Measurements from ENCODE around the gene RPS6KA1.
A peak's percentile ranks its signal among the peaks of the same experiment; 100 is the strongest.

Gene RPS6KA1

DNA sequence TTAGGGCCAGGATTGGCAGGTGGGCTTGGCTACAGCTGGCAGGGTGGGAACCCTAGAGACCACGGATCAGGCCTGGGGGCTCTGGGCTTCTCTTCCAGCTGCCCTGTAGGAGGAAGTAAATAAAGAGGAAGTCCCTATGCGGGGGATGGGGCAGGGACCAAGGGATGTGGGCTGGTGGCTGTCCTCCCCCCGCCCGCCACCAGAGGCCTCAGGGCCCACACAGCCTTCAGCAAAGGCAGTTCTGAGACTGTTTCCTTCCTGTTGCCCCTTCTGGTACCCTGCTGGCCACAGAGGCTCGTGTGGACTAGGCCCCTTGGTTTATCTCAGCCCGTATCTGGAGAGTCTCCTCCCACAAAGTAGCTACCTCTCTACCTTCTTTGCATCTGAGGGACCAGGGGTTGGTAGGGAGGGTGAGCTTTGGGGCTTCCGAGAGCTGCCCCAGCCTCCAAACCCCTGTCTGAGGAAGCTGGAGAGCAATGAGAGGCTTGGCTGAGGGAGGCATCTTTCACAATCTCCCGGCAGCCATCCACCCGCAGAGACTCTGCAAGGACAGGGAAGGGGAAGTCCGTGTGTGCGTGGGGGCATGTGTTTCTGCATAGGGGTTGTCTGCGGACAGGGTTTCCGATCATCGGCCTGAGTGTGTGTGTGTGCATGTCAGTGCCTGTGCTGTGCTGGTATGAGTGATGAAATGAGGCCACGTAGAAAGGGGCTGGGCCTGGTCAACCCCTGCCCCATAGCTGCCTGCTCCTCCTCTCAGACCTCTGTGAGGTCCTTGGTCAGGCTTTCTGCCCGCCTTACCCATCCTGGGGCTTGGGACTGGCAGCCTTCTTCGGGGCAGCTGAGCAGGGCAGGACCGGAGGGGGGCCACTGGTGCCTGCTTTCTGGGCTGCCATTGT lies 12.5 kb downstream of the RPS6KA1 start:
- H3K4me3 ChIP-seq (ENCODE audit: extremely low read depth, insufficient read depth, low read length, poor library complexity, severe bottlenecking) = no peak overlapping the region
- H3K9me3 ChIP-seq (ENCODE audit: control insufficient read depth, low read length) = no peaks in the 10 kb centered on the region
- peaks cover 23% of the 10 kb centered on the region for H3K36me3 ChIP-seq (ENCODE audit: control insufficient read depth, insufficient read depth, low read length)
- H3K27ac ChIP-seq (ENCODE audit: low read depth, low read length, severe bottlenecking) = peak overlapping the region; percentile 39
- 66 to 73% methylated on average over 9 to 16 of the region's 18 CpGs for WGBS, 2 experiments (ENCODE audit: insufficient coverage in 2 of 2)
- H3K4me1 ChIP-seq (ENCODE audit: control insufficient read depth, insufficient read depth, low read length, poor library complexity, severe bottlenecking) = peaks cover 41% of the 10 kb centered on the region

DNA sequence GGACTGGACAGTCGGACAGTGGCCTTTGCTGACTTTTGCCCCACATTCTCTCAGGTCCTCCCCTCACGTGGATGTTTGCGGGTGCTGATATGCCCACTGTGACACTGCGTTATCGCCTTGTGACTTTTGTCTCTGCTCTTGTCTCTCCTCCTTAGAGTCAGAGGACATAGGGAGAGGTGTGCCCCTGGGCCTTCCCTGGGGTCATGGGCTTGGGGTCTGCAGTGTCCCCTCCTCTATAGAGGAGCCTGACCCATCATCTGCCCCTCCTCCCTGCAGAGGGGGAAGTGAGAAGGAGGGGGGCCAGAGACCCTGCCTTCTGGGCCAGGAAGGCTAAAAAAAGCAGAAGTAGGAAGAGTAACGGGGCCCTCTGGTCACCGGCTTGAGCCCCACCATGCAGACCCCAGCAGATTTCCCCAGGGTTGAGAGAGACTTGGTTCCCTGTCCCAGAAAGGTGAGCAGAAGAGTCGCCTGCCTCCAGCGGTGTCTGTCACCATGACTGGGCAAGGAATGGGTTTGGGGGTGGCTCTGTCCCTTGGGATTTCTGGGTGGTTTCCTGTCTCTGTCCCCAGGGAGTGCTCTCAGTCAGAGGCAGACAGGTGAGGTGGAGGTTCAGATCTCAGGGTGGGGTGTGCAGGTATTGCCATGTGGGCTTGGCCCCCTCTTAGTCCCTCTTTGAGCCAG lies 13.3 kb downstream of the RPS6KA1 start:
- 92 to 98% methylated on average over 8 to 9 of the region's 9 CpGs for WGBS, 2 experiments (ENCODE audit: insufficient coverage in 2 of 2)
- peaks cover 27% of the 10 kb centered on the region for H3K36me3 ChIP-seq (ENCODE audit: control insufficient read depth, insufficient read depth, low read length)
- H3K4me1 ChIP-seq (ENCODE audit: control insufficient read depth, insufficient read depth, low read length, poor library complexity, severe bottlenecking) = peaks cover 41% of the 10 kb centered on the region
- H3K9me3 ChIP-seq (ENCODE audit: control insufficient read depth, low read length) = no peaks in the 10 kb centered on the region
- H3K4me3 ChIP-seq (ENCODE audit: extremely low read depth, insufficient read depth, low read length, poor library complexity, severe bottlenecking) = no peak overlapping the region
- H3K27ac ChIP-seq (ENCODE audit: low read depth, low read length, severe bottlenecking) = no peak overlapping the region

DNA sequence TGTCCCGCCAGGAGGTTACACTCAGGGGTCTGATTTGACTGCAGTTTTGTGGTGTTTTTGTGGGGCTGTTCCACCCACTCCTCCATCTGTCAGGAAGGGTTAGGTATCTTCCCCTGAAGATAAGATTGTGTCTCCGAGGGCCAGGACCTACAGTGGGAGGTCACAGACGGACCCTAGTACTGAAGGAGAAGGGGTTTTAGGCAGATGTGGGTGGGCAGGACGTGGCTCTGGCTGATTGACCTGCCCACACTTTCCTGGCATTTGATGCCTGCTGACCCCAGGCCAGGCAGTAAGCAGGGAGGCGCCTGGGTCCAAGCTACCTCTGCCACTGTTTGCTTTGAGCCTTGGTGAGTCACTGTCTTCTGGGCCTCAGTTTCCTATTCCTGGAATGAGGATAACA lies 13.9 kb downstream of the RPS6KA1 start:
- Histone ChIP-seq H3K9me3 (ENCODE audit: control insufficient read depth, low read length) (no peaks in the 10 kb centered on the region), H3K4me3 (ENCODE audit: extremely low read depth, insufficient read depth, low read length, poor library complexity, severe bottlenecking) (no peak overlapping the region), H3K27ac (ENCODE audit: low read depth, low read length, severe bottlenecking) (no peak overlapping the region), H3K36me3 (ENCODE audit: control insufficient read depth, insufficient read depth, low read length) (peaks cover 24% of the 10 kb centered on the region), H3K4me1 (ENCODE audit: control insufficient read depth, insufficient read depth, low read length, poor library complexity, severe bottlenecking) (peaks cover 41% of the 10 kb centered on the region)
- 89 to 92% methylated on average over 2 to 3 of the region's 5 CpGs for WGBS, 2 experiments (ENCODE audit: insufficient coverage in 2 of 2)

DNA sequence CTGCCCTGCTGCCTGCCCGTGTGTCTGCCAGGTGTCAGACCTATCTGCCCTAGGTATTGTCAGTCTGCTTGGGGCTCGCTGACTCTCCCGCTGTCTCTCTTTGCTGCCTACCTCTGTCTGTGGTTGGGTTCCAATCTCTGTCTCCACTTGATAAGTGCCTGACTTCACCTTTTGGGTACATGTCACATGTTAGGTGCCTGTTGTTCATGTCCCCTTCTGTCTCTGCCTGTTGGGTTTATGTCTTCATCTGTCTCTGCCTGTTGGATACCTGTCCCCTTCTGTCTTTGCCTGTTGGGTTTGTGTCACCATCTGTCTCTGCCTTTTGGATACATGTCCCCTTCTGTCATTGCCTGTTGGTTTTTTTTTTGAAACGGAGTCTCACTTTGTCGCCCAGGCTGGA lies 14.6 kb downstream of the RPS6KA1 start:
- H3K9me3 ChIP-seq (ENCODE audit: control insufficient read depth, low read length) = no peaks in the 10 kb centered on the region
- peaks cover 18% of the 10 kb centered on the region for H3K36me3 ChIP-seq (ENCODE audit: control insufficient read depth, insufficient read depth, low read length)
- H3K4me1 ChIP-seq (ENCODE audit: control insufficient read depth, insufficient read depth, low read length, poor library complexity, severe bottlenecking) = peaks cover 37% of the 10 kb centered on the region
- H3K27ac ChIP-seq (ENCODE audit: low read depth, low read length, severe bottlenecking) = no peak overlapping the region
- 90 to 100% methylated on average over 3 to 5 of the region's 5 CpGs for WGBS, 2 experiments (ENCODE audit: insufficient coverage in 2 of 2)
- H3K4me3 ChIP-seq (ENCODE audit: extremely low read depth, insufficient read depth, low read length, poor library complexity, severe bottlenecking) = no peak overlapping the region

DNA sequence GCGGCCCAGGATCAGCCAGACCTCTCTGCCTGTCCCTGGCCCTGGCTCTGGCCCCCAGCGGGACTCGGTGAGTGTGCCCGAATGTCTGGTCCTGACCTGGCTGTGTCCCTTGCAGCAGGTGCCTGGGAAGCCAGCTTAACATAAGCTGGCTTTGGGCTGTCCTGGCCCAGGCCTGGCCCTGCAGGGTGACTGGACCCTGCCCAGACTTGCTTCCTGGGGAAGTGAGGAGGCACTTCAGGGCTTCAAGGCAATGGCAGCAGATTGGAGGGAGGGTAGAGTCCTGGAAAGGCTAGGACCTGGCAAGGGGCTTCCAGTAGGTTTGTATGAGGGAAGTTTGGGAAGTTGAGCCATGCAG lies 16.4 kb downstream of the RPS6KA1 start:
- H3K9me3 ChIP-seq (ENCODE audit: control insufficient read depth, low read length) = no peaks in the 10 kb centered on the region
- H3K4me3 ChIP-seq (ENCODE audit: extremely low read depth, insufficient read depth, low read length, poor library complexity, severe bottlenecking) = no peak overlapping the region
- H3K4me1 ChIP-seq (ENCODE audit: control insufficient read depth, insufficient read depth, low read length, poor library complexity, severe bottlenecking) = peaks cover 21% of the 10 kb centered on the region
- no peak overlapping the region for H3K27ac ChIP-seq (ENCODE audit: low read depth, low read length, severe bottlenecking)
- H3K36me3 ChIP-seq (ENCODE audit: control insufficient read depth, insufficient read depth, low read length) = peaks cover 18% of the 10 kb centered on the region
- 98 to 100% methylated on average over 4 of the region's 4 CpGs for WGBS, 2 experiments (ENCODE audit: insufficient coverage in 2 of 2)

DNA sequence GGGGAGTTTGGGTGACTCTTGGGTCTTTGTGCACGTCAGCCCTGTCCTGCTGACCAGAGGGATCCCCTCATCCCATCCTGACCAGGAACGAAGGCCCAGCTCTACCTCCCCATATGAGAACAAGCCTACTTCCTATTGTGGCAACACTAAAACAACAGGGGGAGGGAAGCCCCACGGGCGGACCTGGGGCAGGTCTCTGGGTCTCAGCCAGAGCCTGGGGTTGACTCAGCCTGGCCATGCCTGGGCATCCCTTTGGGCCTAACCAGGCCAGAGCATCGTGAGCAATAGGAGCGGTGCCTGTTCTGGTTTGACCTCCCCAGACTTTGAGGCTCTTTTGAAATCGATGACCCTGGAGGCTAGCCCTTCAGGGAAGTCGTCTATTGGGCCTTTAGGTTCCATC lies 16.8 kb downstream of the RPS6KA1 start:
- peaks cover 22% of the 10 kb centered on the region for H3K36me3 ChIP-seq (ENCODE audit: control insufficient read depth, insufficient read depth, low read length)
- H3K27ac ChIP-seq (ENCODE audit: low read depth, low read length, severe bottlenecking) = no peak overlapping the region
- WGBS, 2 experiments (ENCODE audit: insufficient coverage in 2 of 2) = 91 to 92% methylated on average over 4 to 5 of the region's 8 CpGs
- peaks cover 19% of the 10 kb centered on the region for H3K4me1 ChIP-seq (ENCODE audit: control insufficient read depth, insufficient read depth, low read length, poor library complexity, severe bottlenecking)
- no peaks in the 10 kb centered on the region for H3K9me3 ChIP-seq (ENCODE audit: control insufficient read depth, low read length)
- no peak overlapping the region for H3K4me3 ChIP-seq (ENCODE audit: extremely low read depth, insufficient read depth, low read length, poor library complexity, severe bottlenecking)

DNA sequence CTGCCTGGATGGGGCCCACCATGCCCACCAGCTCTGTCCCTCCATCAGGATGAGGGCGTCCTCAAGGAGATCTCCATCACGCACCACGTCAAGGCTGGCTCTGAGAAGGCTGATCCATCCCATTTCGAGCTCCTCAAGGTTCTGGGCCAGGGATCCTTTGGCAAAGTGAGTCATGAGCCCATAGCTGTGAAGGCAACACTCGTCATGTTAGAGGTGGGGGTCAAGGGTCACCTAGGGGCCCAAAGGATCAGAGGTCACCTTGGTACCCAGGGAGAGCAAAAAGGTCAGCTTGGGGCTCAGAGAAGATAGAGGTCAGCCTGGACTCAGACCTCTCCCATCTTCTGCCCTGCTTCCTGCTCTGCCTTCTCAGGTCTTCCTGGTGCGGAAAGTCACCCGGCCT lies 17.3 kb downstream of the RPS6KA1 start:
- Histone ChIP-seq H3K4me3 (ENCODE audit: extremely low read depth, insufficient read depth, low read length, poor library complexity, severe bottlenecking) (no peak overlapping the region), H3K27ac (ENCODE audit: low read depth, low read length, severe bottlenecking) (no peak overlapping the region), H3K36me3 (ENCODE audit: control insufficient read depth, insufficient read depth, low read length) (peaks cover 26% of the 10 kb centered on the region), H3K9me3 (ENCODE audit: control insufficient read depth, low read length) (no peaks in the 10 kb centered on the region), H3K4me1 (ENCODE audit: control insufficient read depth, insufficient read depth, low read length, poor library complexity, severe bottlenecking) (peaks cover 19% of the 10 kb centered on the region)
- WGBS, 2 experiments (ENCODE audit: insufficient coverage in 2 of 2) = 90 to 93% methylated on average over 5 to 6 of the region's 7 CpGs

DNA sequence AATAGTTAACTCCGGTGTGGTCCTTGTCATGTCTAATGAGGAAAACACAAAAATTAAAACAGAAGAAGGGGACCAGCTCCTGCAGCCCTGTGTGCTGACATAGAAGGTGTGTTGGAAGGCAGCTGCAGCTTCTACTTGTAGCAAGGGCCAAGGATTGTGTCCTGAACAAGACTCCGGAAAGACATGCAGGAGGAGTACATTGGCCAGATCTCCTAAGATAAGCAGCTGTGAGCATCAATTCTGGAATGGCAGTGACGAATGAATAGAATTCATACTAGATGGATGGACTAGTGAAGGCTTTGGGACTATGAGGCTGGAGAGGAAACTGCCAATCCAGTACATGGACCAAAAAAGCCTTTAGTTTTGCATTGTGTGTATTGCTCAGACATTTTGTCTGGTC lies 19.3 kb downstream of the RPS6KA1 start:
- H3K4me1 ChIP-seq (ENCODE audit: control insufficient read depth, insufficient read depth, low read length, poor library complexity, severe bottlenecking) = peaks cover 5% of the 10 kb centered on the region
- H3K9me3 ChIP-seq (ENCODE audit: control insufficient read depth, low read length) = no peaks in the 10 kb centered on the region
- 90 to 97% methylated on average over 3 of the region's 3 CpGs for WGBS, 2 experiments (ENCODE audit: insufficient coverage in 2 of 2)
- no peak overlapping the region for H3K4me3 ChIP-seq (ENCODE audit: extremely low read depth, insufficient read depth, low read length, poor library complexity, severe bottlenecking)
- no peak overlapping the region for H3K27ac ChIP-seq (ENCODE audit: low read depth, low read length, severe bottlenecking)
- peaks cover 39% of the 10 kb centered on the region for H3K36me3 ChIP-seq (ENCODE audit: control insufficient read depth, insufficient read depth, low read length)

DNA sequence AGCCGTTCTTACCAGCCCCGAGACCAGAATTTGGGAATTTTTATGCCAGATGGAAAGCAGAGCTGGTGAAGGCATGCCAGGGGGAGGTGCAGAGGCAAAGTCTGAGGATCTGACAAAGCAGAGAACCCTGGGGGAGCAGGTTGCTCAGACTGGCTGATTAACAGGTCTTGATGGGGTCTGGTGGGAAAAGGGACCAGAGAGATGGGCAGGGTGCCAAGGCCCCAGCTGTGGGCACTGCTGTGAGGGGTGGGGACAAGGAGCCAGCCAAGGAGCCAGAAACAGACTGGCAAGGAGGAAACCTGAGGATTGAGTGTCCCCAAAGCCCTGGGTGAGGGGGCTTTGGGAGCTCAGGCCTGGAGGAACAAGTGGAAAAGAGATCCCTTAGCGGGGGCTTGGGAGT lies 21.4 kb downstream of the RPS6KA1 start:
- Histone ChIP-seq H3K4me1 (ENCODE audit: control insufficient read depth, insufficient read depth, low read length, poor library complexity, severe bottlenecking) (peaks cover 13% of the 10 kb centered on the region), H3K9me3 (ENCODE audit: control insufficient read depth, low read length) (no peaks in the 10 kb centered on the region), H3K27ac (ENCODE audit: low read depth, low read length, severe bottlenecking) (no peak overlapping the region), H3K4me3 (ENCODE audit: extremely low read depth, insufficient read depth, low read length, poor library complexity, severe bottlenecking) (no peak overlapping the region), H3K36me3 (ENCODE audit: control insufficient read depth, insufficient read depth, low read length) (peaks cover 52% of the 10 kb centered on the region)
- WGBS, 2 experiments (ENCODE audit: insufficient coverage in 2 of 2) = 97 to 98% methylated on average over 3 of the region's 3 CpGs

DNA sequence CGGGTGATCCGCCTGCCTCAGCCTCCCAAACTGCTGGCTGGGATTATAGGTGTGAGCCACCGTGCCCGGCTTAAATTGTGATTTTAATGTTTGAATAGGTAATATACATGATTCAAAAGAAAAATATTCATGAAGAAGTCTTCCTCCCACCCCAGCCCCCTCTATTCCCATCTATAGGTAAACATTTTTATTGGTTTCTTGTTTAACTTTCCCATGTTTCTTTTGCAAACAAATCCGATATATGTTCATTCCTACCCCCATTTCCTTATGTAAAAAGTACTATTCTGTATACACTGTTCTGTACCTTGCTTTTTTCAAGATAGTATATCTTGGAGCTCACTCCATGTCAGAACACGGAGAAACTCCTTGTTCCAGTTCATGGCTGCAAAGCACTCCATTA lies 23.2 kb downstream of the RPS6KA1 start:
- WGBS, 2 experiments (ENCODE audit: insufficient coverage in 2 of 2) = 94 to 100% methylated on average over 1 to 2 of the region's 6 CpGs
- H3K27ac ChIP-seq (ENCODE audit: low read depth, low read length, severe bottlenecking) = no peak overlapping the region
- H3K9me3 ChIP-seq (ENCODE audit: control insufficient read depth, low read length) = no peaks in the 10 kb centered on the region
- no peak overlapping the region for H3K4me3 ChIP-seq (ENCODE audit: extremely low read depth, insufficient read depth, low read length, poor library complexity, severe bottlenecking)
- H3K4me1 ChIP-seq (ENCODE audit: control insufficient read depth, insufficient read depth, low read length, poor library complexity, severe bottlenecking) = peaks cover 16% of the 10 kb centered on the region
- peaks cover 41% of the 10 kb centered on the region for H3K36me3 ChIP-seq (ENCODE audit: control insufficient read depth, insufficient read depth, low read length)
